Liver (tissue), 3 donors: Measurements from ENCODE around the gene FMN1.

Experiments used
- CTCF ChIP-seq: fragments of 150-350 bp; IDR thresholded peaks from 2 replicates; pipeline ENCODE4 v1.5.1; 2017; ENCODE audit warnings: improper control_type of control experiment, low read depth, low read length; ENCODE audit not compliant: missing input control
- FOXA1 ChIP-seq: IDR thresholded peaks from 2 replicates; pipeline ENCODE4 v1.6.1; 2016; ENCODE audit warnings: antibody characterized with exemption
- GABPA ChIP-seq, 2 donors: IDR thresholded peaks in 1 of 2; conservative IDR thresholded peaks in 1 of 2; 2 replicates each; pipeline ENCODE4 v1.6.1; 2016; ENCODE audit warnings: antibody characterized with exemption in 2 of 2, mild to moderate bottlenecking in 1 of 2, moderate library complexity in 1 of 2
- RAD21 ChIP-seq, 2 donors: IDR thresholded peaks; 2 replicates each; pipeline ENCODE4 v1.6.1; 2016; ENCODE audit warnings: antibody characterized with exemption in 2 of 2, mild to moderate bottlenecking in 2 of 2
- REST ChIP-seq: IDR thresholded peaks from 2 replicates; pipeline ENCODE4 v1.6.1; 2016; ENCODE audit warnings: antibody characterized with exemption, mild to moderate bottlenecking
- SP1 ChIP-seq: IDR thresholded peaks from 2 replicates; pipeline ENCODE4 v1.6.1; 2018; ENCODE audit warnings: antibody characterized with exemption, mild to moderate bottlenecking
- TAF1 ChIP-seq: conservative IDR thresholded peaks from 2 replicates; pipeline ENCODE4 v1.6.1; 2016; ENCODE audit warnings: antibody characterized with exemption, mild to moderate bottlenecking
- YY1 ChIP-seq: IDR thresholded peaks from 2 replicates; pipeline ENCODE4 v1.6.1; 2016; ENCODE audit warnings: antibody characterized with exemption, mild to moderate bottlenecking
- ZBTB33 ChIP-seq: IDR thresholded peaks from 2 replicates; pipeline ENCODE4 v1.6.1; 2016; ENCODE audit warnings: antibody characterized with exemption
- donor health status: healthy.
- donor health status: healthy.

GRCh38 chr15:33243869-33244268, 49.4 kb upstream of the FMN1 start:
- TF ChIP-seq CTCF (no peak), TAF1 (no peak), YY1 (no peak), RAD21 (IDR thresholded peaks at IDR 0.05) (no peak), FOXA1 (no peak), GABPA (IDR thresholded peaks at IDR 0.05 in 1 of 2, conservative IDR thresholded peaks at IDR 0.05 in 1 of 2) (no peak), SP1 (no peak), ZBTB33 (no peak), REST (no peak)
